ENCODE measurements around the gene RGS10.
"Not testable (repeated sequence)": the region's sequence is repeated elsewhere in the genome, so short reads cannot be mapped to it uniquely, and the experiment has no call there.

RGS10 gene

GRCh38 chr10:119538632-119539358 is 3.7 kb downstream of the RGS10 start:
- DNase-seq = peak in 3 of 4 experiments; percentile 25 to 38 (median 28)

- no peak for DNase-seq
These were observed 4.4 kb downstream of the RGS10 start for GRCh38 chr10:119537953-119538630.

GRCh38 chr10:119536508-119537025 is 6.0 kb downstream of the RGS10 start:
- peak in 1 of 4 experiments; percentile 53 for DNase-seq

GRCh38 chr10:119535837-119536507 is 6.5 kb downstream of the RGS10 start:
- no peak for DNase-seq

- no peak for DNase-seq
These were observed 7.2 kb downstream of the RGS10 start for GRCh38 chr10:119535305-119535704.

GRCh38 chr10:119533473-119533872 is 9.0 kb downstream of the RGS10 start:
- DNase-seq = no peak

- peak; percentile 33 to 61 (median 59) for DNase-seq
These were observed 9.7 kb downstream of the RGS10 start for GRCh38 chr10:119532791-119533190.

GRCh38 chr10:119532251-119532650 is 10.3 kb downstream of the RGS10 start:
- DNase-seq = not testable (repeated sequence)

GRCh38 chr10:119531067-119531466 is 11.5 kb downstream of the RGS10 start:
- DNase-seq = no peak

- peak in 1 of 4 experiments; percentile 35 for DNase-seq
These were observed 13.8 kb downstream of the RGS10 start for GRCh38 chr10:119528663-119529237.

GRCh38 chr10:119526621-119527592 is 15.6 kb downstream of the RGS10 start:
- DNase-seq = no peak

GRCh38 chr10:119526149-119526548 is 16.4 kb downstream of the RGS10 start:
- no peak for DNase-seq

GRCh38 chr10:119525116-119525515 is 17.4 kb downstream of the RGS10 start:
- DNase-seq = no peak

- DNase-seq = no peak
These were observed 17.8 kb downstream of the RGS10 start for GRCh38 chr10:119524720-119525070.

GRCh38 chr10:119523895-119524719 is 18.4 kb downstream of the RGS10 start:
- DNase-seq = peak in 1 of 4 experiments; percentile 35

GRCh38 chr10:119522747-119523426 is 19.6 kb downstream of the RGS10 start:
- no peak for DNase-seq

GRCh38 chr10:119521443-119522204 is 20.9 kb downstream of the RGS10 start:
- peak in 3 of 4 experiments; percentile 11 to 45 (median 40) for DNase-seq

GRCh38 chr10:119520283-119520682 is 22.2 kb downstream of the RGS10 start:
- DNase-seq = no peak

- no peak for DNase-seq
These were observed 23.6 kb downstream of the RGS10 start for GRCh38 chr10:119518936-119519335.

Data from suppressor macrophage (primary cell).